Calu3 (cell line): ENCODE results near the gene EFNB3. TPM values are rescaled to one million over a fixed set of nuclear protein-coding genes. Genes with fewer than 3 reads are reported as not detected.

Source experiments
- BruUV-seq: library from RNA; stranded (reverse); fragments of 400-500 nt; replicated peaks from 2 replicates; lab custom pipeline; 2021; lab: Mats Ljungman, UMichigan
- CTCF ChIA-PET: fragments of 300-600 bp; sonication (Branson Sonifier 250); formaldehyde crosslinking; loops from one replicate; lab custom pipeline; 2022; ENCODE audit warnings: antibody characterized with exemption; lab: Charles Lee
- DNase-seq: peaks from one replicate; pipeline ENCODE4 v3.0.0; 2022
- H3K27ac Mint-ChIP-seq: one replicate; pipeline ENCODE4 v1.8.0; 2022; ENCODE audit warnings: mixed read lengths; ENCODE audit not compliant: unreplicated experiment
- H3K27me3 Mint-ChIP-seq: one replicate; pipeline ENCODE4 v1.8.0; 2022; ENCODE audit warnings: mixed read lengths; ENCODE audit not compliant: unreplicated experiment
- H3K36me3 Mint-ChIP-seq: one replicate; pipeline ENCODE4 v1.8.0; 2022; ENCODE audit warnings: mild to moderate bottlenecking, moderate library complexity, mixed read lengths; ENCODE audit not compliant: insufficient read depth, unreplicated experiment
- H3K4me1 Mint-ChIP-seq: one replicate; pipeline ENCODE4 v1.8.0; 2022; ENCODE audit warnings: mild to moderate bottlenecking, low read depth, mixed read lengths; ENCODE audit not compliant: unreplicated experiment
- H3K4me3 Mint-ChIP-seq: one replicate; pipeline ENCODE4 v1.8.0; 2022; ENCODE audit warnings: mild to moderate bottlenecking, low read depth, moderate library complexity, mixed read lengths; ENCODE audit not compliant: unreplicated experiment
- H3K9me3 Mint-ChIP-seq: one replicate; pipeline ENCODE4 v1.8.0; 2022; ENCODE audit warnings: low read depth, mixed read lengths; ENCODE audit not compliant: unreplicated experiment
- intact Hi-C: fragments of 100-400 bp; cut with micrococcal nuclease; formaldehyde crosslinking; loops from one replicate; pipeline ENCODE4 v1.10.0; 2022; ENCODE audit not compliant: unreplicated experiment
- total RNA-seq: library from RNA; stranded (reverse); gene quantifications from 2 replicates; pipeline ENCODE4 v1.2.3, GENCODE V29; 2022
- TF ChIP-seq, protein P1 (sequence below): fragments of 200-600 bp; IDR thresholded peaks from one replicate; pipeline ENCODE4 v1.8.0; 2022; ENCODE audit warnings: antibody characterized with exemption; ENCODE audit not compliant: unreplicated experiment

The EFNB3 gene
- total RNA-seq, 1 experiment from 2014 or later = 0.38 TPM

- TF ChIP-seq, protein P1, sequence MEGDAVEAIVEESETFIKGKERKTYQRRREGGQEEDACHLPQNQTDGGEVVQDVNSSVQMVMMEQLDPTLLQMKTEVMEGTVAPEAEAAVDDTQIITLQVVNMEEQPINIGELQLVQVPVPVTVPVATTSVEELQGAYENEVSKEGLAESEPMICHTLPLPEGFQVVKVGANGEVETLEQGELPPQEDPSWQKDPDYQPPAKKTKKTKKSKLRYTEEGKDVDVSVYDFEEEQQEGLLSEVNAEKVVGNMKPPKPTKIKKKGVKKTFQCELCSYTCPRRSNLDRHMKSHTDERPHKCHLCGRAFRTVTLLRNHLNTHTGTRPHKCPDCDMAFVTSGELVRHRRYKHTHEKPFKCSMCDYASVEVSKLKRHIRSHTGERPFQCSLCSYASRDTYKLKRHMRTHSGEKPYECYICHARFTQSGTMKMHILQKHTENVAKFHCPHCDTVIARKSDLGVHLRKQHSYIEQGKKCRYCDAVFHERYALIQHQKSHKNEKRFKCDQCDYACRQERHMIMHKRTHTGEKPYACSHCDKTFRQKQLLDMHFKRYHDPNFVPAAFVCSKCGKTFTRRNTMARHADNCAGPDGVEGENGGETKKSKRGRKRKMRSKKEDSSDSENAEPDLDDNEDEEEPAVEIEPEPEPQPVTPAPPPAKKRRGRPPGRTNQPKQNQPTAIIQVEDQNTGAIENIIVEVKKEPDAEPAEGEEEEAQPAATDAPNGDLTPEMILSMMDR = no peak
- Mint-ChIP-seq H3K27ac (peak overlapping the region; percentile 36), H3K9me3 (no peaks in the 10 kb centered on the region), H3K4me1 (peaks cover 17% of the 10 kb centered on the region), H3K4me3 (peak overlapping the region; percentile 78), H3K36me3 (peaks cover 20% of the 10 kb centered on the region), H3K27me3 (peaks cover 99% of the 10 kb centered on the region)
- intact Hi-C loops = no loop called here
- DNase-seq = no peak
- CTCF ChIA-PET = interaction anchor here (0.6 to 1.6 kb wide), 3 partner anchors 31 to 157 kb away, joined by 3 to 4 read pairs (median 3); partner anchors contain the start of gene TP53
- no TSS peak for BruUV-seq
Observed at GRCh38 chr17:7717756-7718350, 12.9 kb downstream of the EFNB3 start.

- TF ChIP-seq, protein P1 = no peak
- CTCF ChIA-PET = no interaction called here
- Mint-ChIP-seq H3K4me1 (peaks cover 17% of the 10 kb centered on the region), H3K9me3 (no peaks in the 10 kb centered on the region), H3K36me3 (peaks cover 20% of the 10 kb centered on the region), H3K4me3 (no peak overlapping the region), H3K27ac (no peak overlapping the region), H3K27me3 (peaks cover 95% of the 10 kb centered on the region)
- no TSS peak for BruUV-seq
- intact Hi-C loops = no loop called here
- DNase-seq = no peak
Observed at GRCh38 chr17:7719661-7720060, 14.7 kb downstream of the EFNB3 start.

GRCh38 chr17:7720125-7720524, 15.1 kb downstream of the EFNB3 start:
- Mint-ChIP-seq H3K27ac (no peak overlapping the region), H3K36me3 (peaks cover 20% of the 10 kb centered on the region), H3K9me3 (no peaks in the 10 kb centered on the region), H3K4me1 (peaks cover 17% of the 10 kb centered on the region), H3K27me3 (peaks cover 91% of the 10 kb centered on the region), H3K4me3 (no peak overlapping the region)
- no TSS peak for BruUV-seq
- DNase-seq = no peak
- TF ChIP-seq, protein P1 = no peak
- CTCF ChIA-PET = interaction anchor here (0.6 kb wide), 1 partner anchor 39 kb away, joined by 4 read pairs; no protein-coding TSS in a partner anchor
- intact Hi-C loops = no loop called here

DNA sequence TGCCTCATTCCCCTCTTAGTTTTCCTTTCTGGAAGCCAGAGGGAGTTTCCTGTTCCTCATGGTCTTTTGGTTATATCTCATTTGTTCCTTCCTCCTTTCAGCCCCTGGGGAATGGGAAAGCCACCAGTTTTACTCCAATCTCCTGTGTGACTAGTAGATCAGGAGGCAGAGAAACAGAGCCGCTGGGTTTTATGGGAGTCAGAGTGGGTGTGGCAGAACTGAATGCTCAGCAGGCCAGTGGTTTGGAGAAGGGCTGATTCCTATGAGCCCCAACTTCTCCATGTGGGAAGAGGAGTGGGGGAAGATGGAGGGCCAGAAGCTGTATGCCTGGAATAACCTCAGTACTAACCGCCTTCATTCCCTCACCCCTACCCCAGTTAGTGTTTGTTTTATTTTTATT, 16.6 kb downstream of the EFNB3 start:
- TF ChIP-seq, protein P1 = no peak
- DNase-seq = no peak
- Mint-ChIP-seq H3K4me1 (peaks cover 9% of the 10 kb centered on the region), H3K27ac (no peak overlapping the region), H3K27me3 (peaks cover 82% of the 10 kb centered on the region), H3K9me3 (no peaks in the 10 kb centered on the region), H3K4me3 (no peak overlapping the region), H3K36me3 (peaks cover 18% of the 10 kb centered on the region)
- BruUV-seq = no TSS peak
- intact Hi-C loops = no loop called here
- CTCF ChIA-PET = no interaction called here
